ENCODE results near the gene NKAIN4. TPM values are rescaled to one million over a fixed set of nuclear protein-coding genes. Genes with fewer than 3 reads are reported as not detected.

NKAIN4 gene
- total RNA-seq: not detected in 2 replicates

- intact Hi-C loops (cut with micrococcal nuclease): no loop called here
Observed at GRCh38 chr20:63254232-63254605, at the start of gene NKAIN4. TSS of gene NKAIN4 (minus strand) at chr20:63254463. CDS start at chr20:63254450, 13 bp downstream.

DNA sequence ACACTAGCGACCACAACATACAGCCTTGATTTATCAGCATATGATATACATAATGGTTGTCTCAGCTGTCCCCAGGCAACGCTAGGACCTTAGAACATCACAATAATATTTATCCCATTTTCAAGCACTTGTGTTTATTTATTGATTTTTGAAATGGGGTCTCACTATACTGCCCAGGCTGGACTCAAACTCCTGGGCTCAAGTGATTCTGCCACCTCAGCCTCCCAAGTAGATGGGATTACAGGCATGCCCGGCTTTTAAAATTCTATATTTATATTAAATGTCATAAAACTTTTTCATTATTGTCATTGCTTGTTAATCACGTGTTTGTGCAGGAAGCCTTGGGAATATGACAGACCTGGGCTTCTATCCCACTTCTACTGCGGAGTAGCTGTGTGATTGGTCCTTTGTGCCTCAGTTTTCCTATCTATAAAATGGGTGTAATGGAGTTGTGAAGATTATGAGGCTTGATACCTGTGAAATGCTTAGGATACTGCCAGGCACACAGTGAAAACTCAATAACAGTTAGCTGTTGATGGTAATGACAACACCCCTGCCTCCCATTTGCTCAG lies 48.9 kb upstream of the NKAIN4 start:
- intact Hi-C loops (cut with micrococcal nuclease): no loop called here

DNA sequence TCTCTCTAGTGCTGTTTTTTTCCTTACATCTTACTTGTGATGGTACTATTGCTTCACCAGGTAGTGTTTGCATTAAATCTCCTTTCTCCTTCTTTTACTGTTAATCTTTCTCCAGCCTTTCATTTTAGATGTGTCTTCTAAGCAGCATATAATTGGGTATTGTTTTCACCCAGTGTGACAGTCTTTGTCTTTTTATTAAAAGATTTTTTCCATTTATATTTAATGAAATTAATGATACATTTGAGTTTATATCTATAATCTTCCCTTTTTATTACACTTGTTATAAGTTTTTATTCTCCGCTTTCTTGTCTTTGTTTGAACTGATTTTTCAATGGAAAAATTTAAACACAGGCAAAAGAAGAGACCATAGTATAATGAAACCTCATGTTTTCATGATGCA lies 47.4 kb upstream of the NKAIN4 start:
- intact Hi-C loops (cut with micrococcal nuclease): no loop called here

DNA sequence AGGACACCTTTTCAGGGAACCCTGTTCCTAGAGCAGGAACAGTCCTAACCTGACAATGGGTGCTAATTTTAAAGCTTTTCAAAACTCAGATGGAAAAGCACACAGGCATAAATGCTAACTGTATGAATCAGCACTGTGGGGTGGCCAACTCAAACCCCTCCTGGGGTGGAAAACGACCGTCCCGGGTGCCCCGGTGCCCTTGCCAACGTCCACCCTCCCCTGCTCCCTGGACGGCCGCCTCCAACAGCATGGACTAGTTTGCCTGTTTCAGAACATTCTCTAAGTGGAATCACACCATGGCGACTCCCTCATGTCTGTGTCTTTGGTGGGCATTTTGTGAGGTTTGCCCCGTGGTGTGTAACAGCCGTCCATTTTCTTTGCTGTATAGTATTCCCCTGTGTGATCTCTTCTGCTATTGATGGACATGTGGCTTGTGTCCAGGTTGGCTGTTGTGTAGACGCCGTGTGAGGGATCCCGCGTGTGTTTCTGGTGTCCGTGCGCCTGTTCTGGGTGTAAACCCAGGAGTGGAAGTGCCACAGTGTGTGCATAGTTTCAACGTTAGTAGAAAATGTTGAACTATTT lies 44.6 kb upstream of the NKAIN4 start:
- intact Hi-C loops (cut with micrococcal nuclease): no loop called here

- intact Hi-C loops (cut with micrococcal nuclease): loop anchor here (2.0 kb wide), 1 partner anchor 23 kb away; no protein-coding TSS in a partner anchor
Observed at GRCh38 chr20:63297796-63298572, 43.7 kb upstream of the NKAIN4 start.

DNA sequence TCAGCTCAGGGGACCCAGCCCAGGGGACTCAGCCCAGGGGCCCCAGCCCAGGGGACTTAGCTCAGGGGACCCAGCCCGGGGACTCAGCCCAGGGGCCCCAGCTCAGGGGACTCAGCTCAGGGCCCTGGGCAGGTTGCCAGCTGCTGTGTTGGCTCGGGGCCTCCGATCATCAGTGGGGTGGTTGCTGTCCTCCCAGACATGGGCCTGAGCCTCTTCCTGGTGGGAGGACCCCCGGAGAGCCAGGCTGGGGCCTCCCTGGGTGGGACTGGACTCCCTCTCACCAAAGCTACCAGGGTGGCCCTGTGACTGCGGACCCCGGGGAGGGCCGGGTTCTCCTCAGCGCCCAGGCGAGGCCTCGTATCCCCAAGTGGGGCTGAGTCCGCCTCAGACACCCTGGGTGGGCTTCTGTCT lies 43.1 kb upstream of the NKAIN4 start:
- intact Hi-C loops (cut with micrococcal nuclease): loop anchor here (2.0 kb wide), 1 partner anchor 23 kb away; no protein-coding TSS in a partner anchor

- intact Hi-C loops (cut with micrococcal nuclease): loop anchor here (2.0 kb wide), 1 partner anchor 24 kb away; no protein-coding TSS in a partner anchor
Observed at GRCh38 chr20:63296531-63297299, 42.5 kb upstream of the NKAIN4 start.

DNA sequence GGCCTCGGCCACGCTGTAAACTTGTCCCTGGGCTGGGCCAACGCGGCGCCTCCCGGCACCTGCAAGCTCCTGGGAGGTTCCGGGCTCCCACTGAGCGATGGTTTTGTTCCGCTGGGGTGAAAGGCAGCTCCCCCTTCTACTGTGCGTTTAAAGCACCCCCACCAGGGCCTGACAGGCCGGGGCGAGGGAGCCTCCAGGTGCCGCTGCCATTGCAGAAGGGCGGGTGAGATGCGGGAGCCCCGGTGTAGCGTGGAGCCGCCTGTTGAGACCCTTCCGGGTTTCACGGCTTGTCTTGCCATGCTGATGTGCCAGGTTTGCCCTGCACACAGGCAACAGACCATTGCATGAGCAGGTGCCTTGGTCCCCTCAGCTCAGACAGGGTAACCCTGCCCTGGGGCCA lies 41.6 kb upstream of the NKAIN4 start:
- intact Hi-C loops (cut with micrococcal nuclease): loop anchor here (2.0 kb wide), 1 partner anchor 25 kb away; no protein-coding TSS in a partner anchor

DNA sequence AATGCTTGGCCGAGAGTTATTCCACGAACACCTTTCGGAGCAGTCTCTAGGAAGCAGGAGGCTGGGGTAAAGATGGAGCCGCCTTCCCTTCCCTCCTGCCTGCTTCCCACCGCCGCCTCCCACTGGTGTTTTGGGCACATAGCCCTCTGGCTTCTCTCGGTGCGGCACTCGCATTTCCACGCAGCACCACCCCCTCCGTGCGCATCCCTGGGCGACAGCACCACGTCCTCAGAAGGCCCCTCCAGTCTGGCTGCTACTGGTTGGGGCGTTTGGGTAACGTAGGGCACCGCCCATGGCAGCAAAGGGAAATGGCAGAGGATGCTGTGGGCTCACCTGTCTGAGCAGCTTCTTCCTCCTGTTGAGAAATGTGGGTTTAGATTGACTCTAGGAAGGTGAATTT lies 41.2 kb upstream of the NKAIN4 start:
- intact Hi-C loops (cut with micrococcal nuclease): no loop called here

- intact Hi-C loops (cut with micrococcal nuclease): no loop called here
Observed at GRCh38 chr20:63295018-63295417, 40.8 kb upstream of the NKAIN4 start.

GRCh38 chr20:63294536-63294900 lies 40.3 kb upstream of the NKAIN4 start:
- intact Hi-C loops (cut with micrococcal nuclease): no loop called here

GRCh38 chr20:63293871-63294535 lies 39.7 kb upstream of the NKAIN4 start:
- intact Hi-C loops (cut with micrococcal nuclease): no loop called here

DNA sequence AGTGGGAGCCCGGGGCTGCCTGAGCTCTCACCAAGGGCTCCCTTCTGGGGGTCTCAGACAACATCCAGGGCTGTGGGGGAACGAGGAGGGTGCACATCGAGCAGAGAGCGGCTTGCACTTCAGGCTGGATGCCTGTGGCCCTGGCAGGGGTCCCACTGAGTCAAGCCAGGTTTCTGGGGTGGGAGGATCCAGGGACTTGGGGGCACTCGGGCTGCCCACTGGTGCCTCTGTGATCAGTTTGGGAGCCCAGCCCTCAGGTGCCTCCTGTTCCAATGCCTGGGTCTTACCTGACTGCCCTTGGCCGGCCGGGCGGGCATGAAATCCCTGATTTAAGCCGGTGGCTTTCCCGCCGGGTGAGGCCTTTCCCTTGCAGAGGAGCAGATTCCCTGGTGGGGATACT lies 39.2 kb upstream of the NKAIN4 start:
- intact Hi-C loops (cut with micrococcal nuclease): no loop called here

DNA sequence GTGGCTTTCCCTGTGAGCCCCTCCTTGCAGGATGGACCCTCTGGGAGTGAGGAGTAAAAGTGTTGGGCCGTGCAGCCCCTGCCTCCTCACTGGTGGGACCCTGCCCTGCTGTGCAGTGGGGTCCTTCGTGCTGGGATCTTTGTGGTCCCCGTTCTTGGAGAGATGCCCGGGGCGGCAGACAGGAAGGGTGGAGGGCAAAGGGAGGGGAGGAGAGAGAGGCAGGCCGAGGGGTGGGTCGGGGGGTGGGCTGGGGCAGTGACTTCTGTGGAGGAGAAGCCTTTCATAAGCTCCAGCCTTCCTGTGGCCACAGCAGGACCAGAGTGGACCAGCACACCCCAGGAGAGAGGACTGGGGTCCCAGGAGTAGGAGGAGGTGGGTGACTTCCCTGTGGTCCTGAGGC lies 38.6 kb upstream of the NKAIN4 start, which contains the start of gene COL20A1:
COL20A1 (plus strand) TSS at position 283 of the 400 bp plus-strand sequence. CDS start 1,922 bp downstream, outside the sequence.
- intact Hi-C loops (cut with micrococcal nuclease): no loop called here

- intact Hi-C loops (cut with micrococcal nuclease): no loop called here
Observed at GRCh38 chr20:63292292-63292701, 38.0 kb upstream of the NKAIN4 start.

DNA sequence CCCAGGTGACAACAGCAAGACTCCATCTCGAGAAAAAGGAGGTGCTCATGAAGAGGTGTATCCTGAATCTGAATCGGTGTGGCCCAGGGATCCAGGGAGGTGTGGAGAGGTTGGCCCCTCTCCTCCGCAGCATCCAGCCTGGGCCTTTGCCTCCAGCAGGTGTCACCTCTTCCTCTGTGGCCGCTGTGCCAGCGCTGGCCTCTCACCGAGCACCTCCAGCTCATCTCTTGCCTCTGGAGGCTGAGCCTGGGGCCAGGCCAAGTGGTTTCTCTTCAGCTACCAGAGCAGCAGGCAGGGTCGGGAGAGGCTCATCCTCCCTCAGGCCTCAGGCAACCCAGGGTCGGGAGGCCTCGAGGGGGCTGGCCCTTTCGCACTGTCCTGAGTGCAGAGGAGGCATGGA lies 37.5 kb upstream of the NKAIN4 start:
- intact Hi-C loops (cut with micrococcal nuclease): no loop called here

DNA sequence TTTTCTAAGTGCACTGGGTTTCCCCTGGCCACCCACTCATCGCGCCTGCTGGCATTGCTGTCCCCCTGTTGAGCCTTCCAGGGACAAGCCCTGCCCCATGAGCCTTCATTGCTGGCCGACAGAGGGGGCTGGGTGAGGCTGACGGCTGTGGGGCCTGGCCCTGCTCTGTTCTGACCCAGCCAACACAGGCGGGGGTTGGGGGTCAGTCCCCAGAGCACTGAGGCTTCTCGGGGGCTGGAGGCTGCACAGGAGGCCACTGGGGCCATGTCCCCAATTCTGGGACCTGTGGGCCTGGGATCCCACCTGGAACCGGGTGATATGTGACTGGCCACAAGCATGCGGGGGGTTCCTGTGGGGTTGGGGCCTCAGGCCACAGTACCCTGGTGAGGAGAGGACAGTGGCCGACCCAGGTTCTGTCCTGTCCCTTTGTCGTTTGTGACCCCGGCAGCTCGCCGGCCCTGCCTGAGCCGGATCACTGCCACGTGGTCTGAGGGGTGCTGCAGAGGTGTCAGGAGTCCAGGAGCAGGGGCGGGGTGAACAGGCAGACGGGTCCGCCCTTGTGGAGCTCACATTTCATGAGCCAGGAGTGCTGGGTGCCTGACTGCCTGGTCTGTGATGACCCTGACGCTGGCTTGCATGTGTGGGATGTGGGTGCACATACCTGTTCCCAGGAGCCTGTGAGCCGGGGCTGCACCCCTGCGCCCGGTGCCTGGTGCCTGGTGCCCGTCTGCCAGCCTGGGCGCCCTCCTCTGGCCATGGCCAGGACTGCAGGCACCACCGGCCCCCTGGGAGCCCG lies 36.6 kb upstream of the NKAIN4 start:
- intact Hi-C loops (cut with micrococcal nuclease): no loop called here

GRCh38 chr20:63290136-63290676 lies 35.9 kb upstream of the NKAIN4 start:
- intact Hi-C loops (cut with micrococcal nuclease): no loop called here

- intact Hi-C loops (cut with micrococcal nuclease): no loop called here
Observed at GRCh38 chr20:63289311-63290135, 35.3 kb upstream of the NKAIN4 start.
